Measurements from ENCODE around the gene SOX5. TPM values are rescaled to one million over a fixed set of nuclear protein-coding genes. Genes with fewer than 3 reads are reported as not detected.

Gene SOX5
- total and polyA plus RNA-seq, 2 donors: 0.64 to 2.0 TPM

GRCh38 chr12:23655884-23656283, 293.6 kb downstream of the SOX5 start:
- WGBS: 84% methylated on average over 1 of the region's 1 CpG
- DNase-seq (ENCODE audit: low read depth in 6 of 9, low spot score in 9 of 9): no peak
- H3K27ac ChIP-seq (ENCODE audit: low read depth in 1 of 2, low read length in 1 of 2): no peak overlapping the region
- H3K4me1 ChIP-seq (ENCODE audit: control insufficient read depth in 2 of 2, insufficient read depth in 2 of 2, low read length in 2 of 2): no peaks in the 10 kb centered on the region
- H3K4me3 ChIP-seq (ENCODE audit: low read length in 2 of 2): no peak overlapping the region
- no peaks in the 10 kb centered on the region for H3K9me3 ChIP-seq (ENCODE audit: control insufficient read depth in 2 of 2, insufficient read depth in 1 of 2, low read length in 1 of 2)
- no peaks in the 10 kb centered on the region for H3K27me3 ChIP-seq (ENCODE audit: control insufficient read depth in 2 of 2, insufficient read depth in 1 of 2, low read length in 1 of 2)
- H3K36me3 ChIP-seq (ENCODE audit: control insufficient read depth in 2 of 2, insufficient read depth in 2 of 2, low read length in 1 of 2): no peaks in the 10 kb centered on the region

GRCh38 chr12:23655112-23655511, 294.4 kb downstream of the SOX5 start:
- Histone ChIP-seq H3K36me3 (ENCODE audit: control insufficient read depth in 2 of 2, insufficient read depth in 2 of 2, low read length in 1 of 2) (no peaks in the 10 kb centered on the region), H3K9me3 (ENCODE audit: control insufficient read depth in 2 of 2, insufficient read depth in 1 of 2, low read length in 1 of 2) (no peaks in the 10 kb centered on the region), H3K27ac (ENCODE audit: low read depth in 1 of 2, low read length in 1 of 2) (no peak overlapping the region), H3K4me3 (ENCODE audit: low read length in 2 of 2) (no peak overlapping the region), H3K27me3 (ENCODE audit: control insufficient read depth in 2 of 2, insufficient read depth in 1 of 2, low read length in 1 of 2) (no peaks in the 10 kb centered on the region), H3K4me1 (ENCODE audit: control insufficient read depth in 2 of 2, insufficient read depth in 2 of 2, low read length in 2 of 2) (no peaks in the 10 kb centered on the region)
- DNase-seq (ENCODE audit: low read depth in 6 of 9, low spot score in 9 of 9): no peak
- 93% methylated on average over 4 of the region's 4 CpGs for WGBS

- Histone ChIP-seq H3K36me3 (ENCODE audit: control insufficient read depth in 2 of 2, insufficient read depth in 2 of 2, low read length in 1 of 2) (no peaks in the 10 kb centered on the region), H3K9me3 (ENCODE audit: control insufficient read depth in 2 of 2, insufficient read depth in 1 of 2, low read length in 1 of 2) (no peaks in the 10 kb centered on the region), H3K4me1 (ENCODE audit: control insufficient read depth in 2 of 2, insufficient read depth in 2 of 2, low read length in 2 of 2) (no peaks in the 10 kb centered on the region), H3K27ac (ENCODE audit: low read depth in 1 of 2, low read length in 1 of 2) (no peak overlapping the region), H3K4me3 (ENCODE audit: low read length in 2 of 2) (no peak overlapping the region), H3K27me3 (ENCODE audit: control insufficient read depth in 2 of 2, insufficient read depth in 1 of 2, low read length in 1 of 2) (no peaks in the 10 kb centered on the region)
- 98% methylated on average over 1 of the region's 1 CpG for WGBS
- no peak for DNase-seq (ENCODE audit: low read depth in 6 of 9, low spot score in 9 of 9)
These were observed 300.9 kb downstream of the SOX5 start for GRCh38 chr12:23648546-23648945.

DNA sequence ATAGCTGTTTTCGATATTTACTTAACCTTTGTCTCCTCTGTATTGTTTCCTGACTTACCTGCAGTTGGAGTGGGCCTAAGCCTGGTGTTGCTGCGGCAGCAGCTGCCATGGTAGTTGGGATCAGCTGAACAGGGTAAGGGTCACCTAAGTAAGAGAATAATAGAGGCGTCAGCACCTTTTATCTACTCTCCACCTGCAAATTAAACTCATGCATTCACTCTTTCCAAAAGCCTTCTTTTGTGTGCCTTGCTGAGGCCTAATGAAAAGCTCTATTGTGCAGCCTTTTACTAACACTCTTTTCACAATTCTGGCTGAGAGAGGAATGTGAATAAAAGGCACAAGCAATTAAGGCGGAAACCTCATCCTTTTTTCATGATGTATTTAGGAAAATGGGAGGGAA, 308.7 kb downstream of the SOX5 start:
- Histone ChIP-seq H3K4me1 (ENCODE audit: control insufficient read depth in 2 of 2, insufficient read depth in 2 of 2, low read length in 2 of 2) (no peaks in the 10 kb centered on the region), H3K36me3 (ENCODE audit: control insufficient read depth in 2 of 2, insufficient read depth in 2 of 2, low read length in 1 of 2) (no peaks in the 10 kb centered on the region), H3K27me3 (ENCODE audit: control insufficient read depth in 2 of 2, insufficient read depth in 1 of 2, low read length in 1 of 2) (no peaks in the 10 kb centered on the region), H3K4me3 (ENCODE audit: low read length in 2 of 2) (no peak overlapping the region), H3K9me3 (ENCODE audit: control insufficient read depth in 2 of 2, insufficient read depth in 1 of 2, low read length in 1 of 2) (no peaks in the 10 kb centered on the region), H3K27ac (ENCODE audit: low read depth in 1 of 2, low read length in 1 of 2) (no peak overlapping the region)
- 93% methylated on average over 4 of the region's 4 CpGs for WGBS
- no peak for DNase-seq (ENCODE audit: low read depth in 6 of 9, low spot score in 9 of 9)

DNA sequence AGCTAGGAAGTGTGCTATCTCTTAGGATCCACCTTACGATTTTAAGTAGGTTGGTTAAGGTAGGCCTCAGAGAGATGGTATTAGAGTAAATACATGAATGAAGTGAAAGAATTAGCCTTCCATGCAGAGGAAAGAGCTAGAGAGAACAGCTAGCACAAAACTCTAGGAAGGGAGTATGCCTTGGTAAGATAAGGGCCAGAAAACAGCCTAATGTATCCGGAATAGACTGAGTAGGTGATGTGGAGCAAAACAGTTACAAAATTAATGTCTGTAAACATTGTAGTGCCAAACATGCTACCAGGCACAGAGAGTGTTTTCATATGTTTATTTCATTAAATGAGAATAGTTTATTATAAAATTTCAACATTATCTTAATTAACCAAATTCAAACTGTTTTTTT, 315.1 kb downstream of the SOX5 start:
- H3K4me1 ChIP-seq (ENCODE audit: control insufficient read depth in 2 of 2, insufficient read depth in 2 of 2, low read length in 2 of 2): no peaks in the 10 kb centered on the region
- no peaks in the 10 kb centered on the region for H3K36me3 ChIP-seq (ENCODE audit: control insufficient read depth in 2 of 2, insufficient read depth in 2 of 2, low read length in 1 of 2)
- H3K27me3 ChIP-seq (ENCODE audit: control insufficient read depth in 2 of 2, insufficient read depth in 1 of 2, low read length in 1 of 2): no peaks in the 10 kb centered on the region
- no peak for DNase-seq (ENCODE audit: low read depth in 6 of 9, low spot score in 9 of 9)
- WGBS: 94% methylated on average over 2 of the region's 2 CpGs
- no peaks in the 10 kb centered on the region for H3K9me3 ChIP-seq (ENCODE audit: control insufficient read depth in 2 of 2, insufficient read depth in 1 of 2, low read length in 1 of 2)
- H3K27ac ChIP-seq (ENCODE audit: low read depth in 1 of 2, low read length in 1 of 2): no peak overlapping the region
- H3K4me3 ChIP-seq (ENCODE audit: low read length in 2 of 2): no peak overlapping the region

DNA sequence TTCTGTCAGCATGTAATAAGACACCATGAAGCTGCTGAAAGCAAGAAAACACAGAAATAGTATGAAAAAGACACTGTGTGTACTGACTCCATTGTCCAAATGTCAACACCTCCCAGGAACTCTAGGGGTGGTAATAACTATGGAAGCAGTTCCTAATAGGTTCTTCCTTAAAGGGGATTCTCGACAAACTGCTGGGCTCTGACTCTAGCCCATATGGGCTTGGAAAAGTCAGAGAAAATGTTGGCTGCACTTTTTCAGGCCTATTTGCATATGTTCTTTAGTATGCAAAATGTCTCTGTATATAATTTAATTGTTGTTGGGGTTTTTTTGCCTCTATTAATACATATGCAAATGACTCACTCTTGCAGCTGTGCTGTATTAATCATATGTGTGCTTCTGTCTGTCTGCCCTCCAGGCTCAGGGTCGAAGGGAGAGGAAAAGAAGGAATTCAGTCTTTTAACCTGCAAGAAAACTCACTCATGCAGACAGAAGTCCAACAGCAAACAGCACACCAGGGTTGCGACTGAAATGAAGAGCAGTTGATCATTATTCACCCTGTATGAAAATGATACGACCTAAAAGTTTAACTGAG, 317.6 kb downstream of the SOX5 start:
- Histone ChIP-seq H3K36me3 (ENCODE audit: control insufficient read depth in 2 of 2, insufficient read depth in 2 of 2, low read length in 1 of 2) (no peaks in the 10 kb centered on the region), H3K4me1 (ENCODE audit: control insufficient read depth in 2 of 2, insufficient read depth in 2 of 2, low read length in 2 of 2) (no peaks in the 10 kb centered on the region), H3K27ac (ENCODE audit: low read depth in 1 of 2, low read length in 1 of 2) (no peak overlapping the region), H3K27me3 (ENCODE audit: control insufficient read depth in 2 of 2, insufficient read depth in 1 of 2, low read length in 1 of 2) (no peaks in the 10 kb centered on the region), H3K4me3 (ENCODE audit: low read length in 2 of 2) (no peak overlapping the region), H3K9me3 (ENCODE audit: control insufficient read depth in 2 of 2, insufficient read depth in 1 of 2, low read length in 1 of 2) (no peaks in the 10 kb centered on the region)
- WGBS: 79% methylated on average over 4 of the region's 4 CpGs
- no peak for DNase-seq (ENCODE audit: low read depth in 6 of 9, low spot score in 9 of 9)

GRCh38 chr12:23630524-23630923, 318.9 kb downstream of the SOX5 start:
- no peak overlapping the region for H3K27ac ChIP-seq (ENCODE audit: low read depth in 1 of 2, low read length in 1 of 2)
- no peaks in the 10 kb centered on the region for H3K4me1 ChIP-seq (ENCODE audit: control insufficient read depth in 2 of 2, insufficient read depth in 2 of 2, low read length in 2 of 2)
- DNase-seq (ENCODE audit: low read depth in 6 of 9, low spot score in 9 of 9): no peak
- H3K9me3 ChIP-seq (ENCODE audit: control insufficient read depth in 2 of 2, insufficient read depth in 1 of 2, low read length in 1 of 2): no peaks in the 10 kb centered on the region
- no peaks in the 10 kb centered on the region for H3K36me3 ChIP-seq (ENCODE audit: control insufficient read depth in 2 of 2, insufficient read depth in 2 of 2, low read length in 1 of 2)
- H3K27me3 ChIP-seq (ENCODE audit: control insufficient read depth in 2 of 2, insufficient read depth in 1 of 2, low read length in 1 of 2): no peaks in the 10 kb centered on the region
- H3K4me3 ChIP-seq (ENCODE audit: low read length in 2 of 2): no peak overlapping the region

GRCh38 chr12:23628806-23629205, 320.7 kb downstream of the SOX5 start:
- H3K36me3 ChIP-seq (ENCODE audit: control insufficient read depth in 2 of 2, insufficient read depth in 2 of 2, low read length in 1 of 2): no peaks in the 10 kb centered on the region
- WGBS: 81% methylated on average over 3 of the region's 3 CpGs
- H3K9me3 ChIP-seq (ENCODE audit: control insufficient read depth in 2 of 2, insufficient read depth in 1 of 2, low read length in 1 of 2): no peaks in the 10 kb centered on the region
- H3K27me3 ChIP-seq (ENCODE audit: control insufficient read depth in 2 of 2, insufficient read depth in 1 of 2, low read length in 1 of 2): no peaks in the 10 kb centered on the region
- H3K27ac ChIP-seq (ENCODE audit: low read depth in 1 of 2, low read length in 1 of 2): no peak overlapping the region
- no peaks in the 10 kb centered on the region for H3K4me1 ChIP-seq (ENCODE audit: control insufficient read depth in 2 of 2, insufficient read depth in 2 of 2, low read length in 2 of 2)
- no peak for DNase-seq (ENCODE audit: low read depth in 6 of 9, low spot score in 9 of 9)
- H3K4me3 ChIP-seq (ENCODE audit: low read length in 2 of 2): no peak overlapping the region

- Histone ChIP-seq H3K9me3 (ENCODE audit: control insufficient read depth in 2 of 2, insufficient read depth in 1 of 2, low read length in 1 of 2) (no peaks in the 10 kb centered on the region), H3K27me3 (ENCODE audit: control insufficient read depth in 2 of 2, insufficient read depth in 1 of 2, low read length in 1 of 2) (no peaks in the 10 kb centered on the region), H3K4me3 (ENCODE audit: low read length in 2 of 2) (no peak overlapping the region), H3K4me1 (ENCODE audit: control insufficient read depth in 2 of 2, insufficient read depth in 2 of 2, low read length in 2 of 2) (no peaks in the 10 kb centered on the region), H3K27ac (ENCODE audit: low read depth in 1 of 2, low read length in 1 of 2) (no peak overlapping the region), H3K36me3 (ENCODE audit: control insufficient read depth in 2 of 2, insufficient read depth in 2 of 2, low read length in 1 of 2) (no peaks in the 10 kb centered on the region)
- WGBS: 97% methylated on average over 3 of the region's 3 CpGs
- DNase-seq (ENCODE audit: low read depth in 6 of 9, low spot score in 9 of 9): no peak
These were observed 322.7 kb downstream of the SOX5 start for GRCh38 chr12:23626791-23627190.

DNA sequence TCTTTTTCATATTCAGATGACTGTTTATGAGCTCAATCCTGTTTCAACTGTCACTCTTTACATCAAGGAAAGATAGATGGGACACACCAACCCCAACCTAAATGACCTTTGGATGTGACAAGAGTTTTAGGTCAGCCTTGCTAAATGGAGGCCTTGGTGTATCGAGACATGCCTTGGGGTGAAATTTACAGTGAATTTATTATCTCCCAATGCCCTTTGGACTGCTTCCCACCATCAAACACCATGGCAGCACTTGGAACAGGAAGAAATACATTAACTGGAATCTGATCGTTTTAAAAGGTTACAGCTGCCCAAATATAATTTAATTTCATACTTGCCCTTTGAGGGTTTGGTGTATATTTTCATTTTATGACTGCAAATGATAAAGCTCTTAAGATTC, 327.6 kb downstream of the SOX5 start:
- no peaks in the 10 kb centered on the region for H3K9me3 ChIP-seq (ENCODE audit: control insufficient read depth in 2 of 2, insufficient read depth in 1 of 2, low read length in 1 of 2)
- no peak for DNase-seq (ENCODE audit: low read depth in 6 of 9, low spot score in 9 of 9)
- 87% methylated on average over 2 of the region's 2 CpGs for WGBS
- no peaks in the 10 kb centered on the region for H3K27me3 ChIP-seq (ENCODE audit: control insufficient read depth in 2 of 2, insufficient read depth in 1 of 2, low read length in 1 of 2)
- no peaks in the 10 kb centered on the region for H3K4me1 ChIP-seq (ENCODE audit: control insufficient read depth in 2 of 2, insufficient read depth in 2 of 2, low read length in 2 of 2)
- no peaks in the 10 kb centered on the region for H3K36me3 ChIP-seq (ENCODE audit: control insufficient read depth in 2 of 2, insufficient read depth in 2 of 2, low read length in 1 of 2)
- no peak overlapping the region for H3K27ac ChIP-seq (ENCODE audit: low read depth in 1 of 2, low read length in 1 of 2)
- no peak overlapping the region for H3K4me3 ChIP-seq (ENCODE audit: low read length in 2 of 2)

Measured in thymus (tissue), 11 donors.